GM21390 (cell line): Measurements from ENCODE around the gene ARMC9.
"Not testable (repeated sequence)": the region's sequence is repeated elsewhere in the genome, so short reads cannot be mapped to it uniquely, and the experiment has no call there.

Experiments used
- ATAC-seq: cut with Tn5 transposase; IDR thresholded peaks from one replicate; pipeline ENCODE4 v1.9.1; 2021; ENCODE audit not compliant: unreplicated experiment

ARMC9 gene

GRCh38 chr2:231336700-231337099 lies 138.3 kb downstream of the ARMC9 start:
- no peak for ATAC-seq

DNA sequence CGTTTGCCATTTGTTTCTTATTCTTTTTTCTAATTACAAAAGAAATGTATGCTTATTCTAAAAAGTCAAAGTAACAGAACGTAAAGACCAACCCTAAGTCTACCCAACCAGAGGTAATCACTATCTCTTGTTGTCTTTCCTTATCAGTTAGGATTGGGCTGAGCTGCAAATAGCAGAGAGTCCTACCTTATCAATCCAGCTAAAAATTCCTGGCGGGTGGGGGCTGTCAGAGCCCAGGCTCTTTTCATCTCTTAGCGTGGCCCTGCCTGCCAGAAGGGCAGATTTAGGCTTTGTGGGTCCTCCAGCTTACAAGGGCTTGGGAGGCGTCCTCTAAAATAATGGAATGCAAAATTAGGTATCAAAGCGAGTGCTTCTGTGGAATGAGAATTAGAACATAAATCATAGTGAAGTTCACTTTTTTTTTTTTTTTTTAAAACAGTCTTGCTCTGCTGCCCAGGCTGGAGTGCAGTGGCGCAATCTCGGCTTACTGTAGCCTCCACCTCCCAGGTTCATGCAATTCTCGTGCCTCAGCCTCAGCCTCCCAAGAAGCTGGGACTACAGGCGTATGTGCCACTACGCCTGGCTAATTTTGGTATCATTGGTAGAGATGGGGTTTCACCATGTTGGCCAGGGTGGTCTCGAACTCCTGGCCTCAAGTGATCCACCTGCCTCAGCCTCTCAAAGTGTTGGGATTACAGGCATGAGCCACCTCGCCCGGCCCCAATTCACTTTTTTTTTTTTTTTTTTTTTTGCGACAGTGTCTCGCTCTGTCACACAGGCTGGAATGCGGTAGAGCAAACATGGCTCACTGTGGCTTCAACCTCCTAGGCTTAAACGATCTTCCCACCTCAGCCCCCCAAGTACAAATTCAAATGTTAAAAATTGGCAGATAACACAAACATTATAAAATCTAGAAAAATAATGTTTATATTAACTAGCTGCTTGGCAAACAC lies 139.7 kb downstream of the ARMC9 start:
- ATAC-seq = no peak

DNA sequence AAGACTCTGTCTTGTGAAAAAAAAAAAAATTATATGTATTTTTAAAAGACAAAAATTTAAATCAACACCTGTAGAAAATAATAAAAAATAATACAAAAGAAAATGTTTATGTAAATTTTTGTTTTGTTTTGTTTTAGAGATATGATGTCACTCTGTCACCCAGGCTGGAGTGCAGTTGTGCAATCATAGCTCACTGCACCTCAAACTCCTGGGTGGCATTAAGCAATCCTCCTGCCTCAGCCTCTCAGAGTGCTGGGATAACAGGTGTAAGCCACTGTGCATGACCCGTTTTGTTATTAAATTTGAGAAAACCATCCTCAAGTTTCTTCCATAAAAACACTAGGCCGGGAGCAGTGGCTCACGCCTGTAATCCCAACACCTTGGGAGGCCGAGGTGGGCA lies 140.9 kb downstream of the ARMC9 start:
- no peak for ATAC-seq

- no peak for ATAC-seq
Observed at GRCh38 chr2:231341100-231341499, 142.7 kb downstream of the ARMC9 start.

DNA sequence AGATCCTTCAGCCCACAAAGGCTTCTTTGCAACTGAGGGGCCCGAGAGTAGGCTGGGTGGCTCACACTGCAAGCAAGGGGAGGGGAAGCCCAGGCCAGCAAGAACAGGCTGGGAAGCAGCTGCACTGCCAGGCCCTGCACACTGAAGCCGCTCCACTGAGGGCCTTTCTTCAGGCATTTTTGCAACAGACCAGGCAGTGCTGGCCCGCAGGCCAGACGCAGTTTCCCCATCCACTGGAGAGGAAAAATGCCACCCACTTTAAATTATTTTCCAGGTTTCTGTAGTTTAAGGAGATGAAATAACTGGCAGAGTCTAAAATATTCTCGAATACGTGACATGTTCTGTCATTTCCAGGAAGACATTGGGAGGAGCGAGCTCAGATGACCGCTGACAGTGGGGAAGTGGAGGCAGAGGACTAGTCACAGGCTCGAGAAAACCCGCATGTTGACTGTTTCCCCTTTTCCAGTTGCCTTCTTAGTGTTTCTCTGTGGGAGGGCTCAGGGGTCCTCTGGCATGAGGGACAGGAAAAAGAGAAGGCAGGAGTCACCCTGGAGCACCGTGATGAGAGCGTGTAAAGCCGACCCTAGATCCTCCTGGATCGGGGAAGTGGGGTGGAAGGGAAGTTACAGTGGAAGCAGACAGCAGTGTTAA lies 143.8 kb downstream of the ARMC9 start:
- no peak for ATAC-seq

DNA sequence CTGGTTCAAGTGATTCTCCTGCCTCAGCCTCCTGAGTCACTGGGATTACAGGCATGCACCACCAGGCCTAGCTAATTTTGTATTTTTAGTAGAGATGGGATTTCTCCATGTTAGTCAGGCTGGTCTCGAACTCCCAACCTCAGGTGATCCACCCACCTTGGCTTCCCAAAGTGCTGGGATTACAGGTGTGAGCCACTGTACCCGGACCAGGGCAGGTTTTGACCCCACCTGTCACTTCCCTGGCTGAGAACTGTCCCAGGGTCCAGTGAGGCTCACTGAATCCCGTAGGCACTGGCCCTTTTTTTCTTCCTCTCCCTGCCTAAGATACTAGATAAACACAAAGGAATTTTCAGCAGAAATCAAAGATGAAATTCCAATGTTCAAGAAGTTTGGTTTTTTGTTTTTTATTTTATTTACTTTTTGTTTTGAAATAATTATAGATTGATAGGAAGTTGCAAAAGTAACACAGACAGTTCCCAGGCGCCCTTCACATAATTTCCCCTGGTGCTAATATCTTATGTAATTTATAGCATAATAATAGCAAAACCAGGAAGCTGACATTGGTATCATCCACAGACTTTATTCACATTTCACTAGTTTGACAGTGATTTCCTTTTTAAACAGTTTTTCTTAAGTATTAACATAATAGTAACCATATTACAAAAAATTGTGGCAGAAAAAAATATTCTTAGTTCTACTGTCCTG lies 144.7 kb downstream of the ARMC9 start:
- ATAC-seq = no peak

DNA sequence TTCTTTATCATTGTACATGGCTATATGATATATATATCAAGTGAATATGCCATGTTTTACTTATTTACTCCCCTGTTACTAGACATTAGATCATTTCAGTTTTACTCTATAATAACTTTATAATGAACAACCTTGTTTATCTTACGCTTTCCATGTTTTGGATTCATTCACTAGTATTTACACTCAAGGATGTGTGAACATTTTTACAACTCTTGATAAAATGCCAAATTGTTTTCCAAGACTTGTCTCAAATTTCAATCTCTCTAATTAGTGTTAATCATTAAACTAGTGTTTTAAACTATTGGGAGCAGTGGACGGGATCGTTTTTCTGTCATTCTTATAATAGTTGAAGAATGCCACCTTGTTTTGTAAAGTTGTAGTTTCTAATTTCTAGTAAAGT lies 145.6 kb downstream of the ARMC9 start:
- ATAC-seq = no peak

GRCh38 chr2:231344851-231345250 lies 146.4 kb downstream of the ARMC9 start:
- ATAC-seq = no peak

DNA sequence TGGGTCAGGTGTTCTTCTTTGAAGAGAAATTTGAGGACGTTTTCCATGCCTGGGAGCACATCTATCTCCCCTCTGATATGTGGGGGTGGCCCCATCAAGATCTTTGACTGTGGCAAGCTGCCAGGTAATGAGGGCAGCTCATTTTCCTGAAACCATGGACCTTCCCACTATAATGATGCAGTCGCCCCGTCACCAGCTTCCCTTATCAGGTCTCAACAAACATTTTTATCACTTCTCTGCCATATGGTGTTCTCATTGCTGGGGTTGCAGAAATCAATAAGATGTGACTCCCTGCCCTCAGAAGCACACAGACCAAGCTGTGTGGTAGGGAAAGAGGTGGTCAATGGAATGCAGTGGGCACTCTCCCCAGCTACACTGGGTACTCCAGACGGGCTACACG lies 148.7 kb downstream of the ARMC9 start:
- ATAC-seq = no peak

GRCh38 chr2:231347638-231348037 lies 149.2 kb downstream of the ARMC9 start:
- ATAC-seq = no peak

GRCh38 chr2:231348173-231348572 lies 149.7 kb downstream of the ARMC9 start:
- no peak for ATAC-seq

- ATAC-seq = no peak
Observed at GRCh38 chr2:231348704-231349373, 150.4 kb downstream of the ARMC9 start.

GRCh38 chr2:231349374-231349735 lies 150.9 kb downstream of the ARMC9 start:
- not testable (repeated sequence) for ATAC-seq

- no peak for ATAC-seq
Observed at GRCh38 chr2:231351648-231352047, 153.2 kb downstream of the ARMC9 start.

- ATAC-seq = no peak
Observed at GRCh38 chr2:231353469-231353868, 155.0 kb downstream of the ARMC9 start.

DNA sequence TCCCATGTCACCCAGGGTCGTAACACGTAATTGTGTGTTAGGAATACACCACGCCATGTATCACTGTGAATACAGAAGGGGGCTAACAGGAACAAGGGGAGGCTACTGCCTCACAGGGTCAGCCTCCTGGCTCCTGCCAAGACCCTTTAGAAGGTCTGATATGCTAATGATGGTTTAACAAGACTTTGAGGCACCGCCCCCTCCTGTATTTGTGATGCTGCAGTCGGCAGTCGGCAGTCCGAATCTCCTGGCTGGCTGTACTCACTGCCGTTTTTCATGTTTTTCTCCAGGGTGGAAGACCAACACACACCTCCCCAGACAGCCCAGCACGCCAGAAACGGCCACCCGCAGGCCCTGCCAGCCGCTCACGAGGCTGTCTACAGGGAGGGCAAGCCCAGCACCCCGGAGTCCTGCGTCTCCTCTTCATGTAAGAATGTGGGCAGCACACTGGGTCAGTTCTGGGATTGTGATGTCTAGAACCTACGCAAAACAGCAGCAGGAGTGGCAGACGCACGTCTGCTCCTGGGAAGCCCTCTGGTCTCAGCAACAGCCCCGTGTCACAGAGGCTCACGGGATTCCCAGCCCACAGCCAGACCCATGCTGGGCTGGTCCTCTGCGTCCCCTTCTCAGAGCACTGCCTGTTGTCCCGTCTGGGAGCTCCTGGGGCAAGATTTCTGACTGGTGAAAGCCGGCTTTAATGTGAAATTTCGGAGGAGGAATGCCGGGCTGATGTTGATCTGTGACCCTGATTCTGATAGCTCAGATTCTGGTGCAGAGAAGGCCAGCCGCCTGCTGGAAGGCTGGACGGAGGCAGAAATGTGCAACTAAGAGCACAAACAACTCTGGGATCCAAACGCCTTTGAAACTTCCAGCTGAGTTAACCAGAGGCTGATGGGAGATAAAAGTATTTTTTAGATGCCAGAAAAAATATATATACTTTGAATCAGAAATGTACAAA lies 157.4 kb downstream of the ARMC9 start:
- no peak for ATAC-seq

DNA sequence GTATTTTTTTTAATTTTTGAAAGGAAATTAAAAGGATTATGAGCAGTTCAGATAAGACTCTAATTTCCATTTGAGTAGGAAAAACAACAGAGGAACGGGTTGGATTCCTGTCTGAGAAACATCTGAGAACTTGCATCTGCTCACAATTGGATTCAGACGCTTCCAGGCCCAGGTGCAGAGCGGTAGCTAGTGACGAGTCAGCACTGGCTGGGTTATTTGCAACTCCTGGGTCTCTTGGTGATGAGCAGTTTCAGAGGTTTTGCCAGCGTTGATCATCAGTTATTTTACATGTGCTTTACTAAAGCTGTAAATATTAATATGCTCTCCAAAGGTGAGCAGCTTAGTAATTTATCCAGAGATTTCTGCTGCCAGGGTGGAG lies 158.0 kb downstream of the ARMC9 start:
- ATAC-seq = no peak

DNA sequence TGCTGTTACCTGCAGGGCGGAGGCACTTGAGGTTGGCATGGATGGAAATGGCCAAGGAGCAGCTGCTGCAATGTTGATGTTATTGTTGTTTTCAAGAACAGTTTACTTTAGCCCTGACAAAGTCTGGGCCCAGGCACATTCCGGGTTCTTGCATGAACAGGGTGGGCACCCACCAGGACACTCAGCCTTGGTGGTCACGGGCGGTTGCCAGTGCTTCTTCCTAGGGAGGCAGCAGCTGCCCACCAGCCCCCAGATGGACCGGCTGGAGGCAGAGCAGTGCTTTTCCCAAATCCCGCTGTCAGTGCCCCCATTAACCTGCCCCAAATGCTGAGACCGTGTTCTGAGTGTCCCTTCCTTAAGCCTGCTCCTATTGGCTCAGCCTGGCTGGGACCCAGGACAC lies 158.6 kb downstream of the ARMC9 start:
- ATAC-seq = no peak

GRCh38 chr2:231357931-231358330 lies 159.5 kb downstream of the ARMC9 start:
- ATAC-seq = no peak

DNA sequence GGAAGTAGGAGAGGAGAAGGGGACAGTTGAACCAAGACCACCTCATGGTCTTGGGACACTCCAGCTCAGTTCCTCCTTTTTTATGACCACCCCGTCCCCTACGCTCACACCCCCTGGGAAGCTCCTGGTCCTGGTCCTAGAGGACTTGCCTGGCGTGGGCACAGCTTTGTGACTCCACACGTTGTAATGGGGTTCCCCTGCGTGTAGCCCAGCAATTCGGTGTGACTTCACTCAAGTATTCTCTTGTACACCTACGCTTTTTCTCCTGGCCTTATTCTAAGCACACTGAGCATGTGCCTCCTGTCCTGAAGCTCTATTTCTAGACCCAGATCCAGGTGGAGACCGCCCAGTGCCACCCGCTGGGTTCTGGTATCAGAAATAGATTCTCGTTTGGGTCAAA lies 161.0 kb downstream of the ARMC9 start:
- no peak for ATAC-seq
